Testis (tissue), 3 donors: Measurements from ENCODE around the gene TBC1D25. TPM values are rescaled to one million over a fixed set of nuclear protein-coding genes. Genes with fewer than 3 reads are reported as not detected.
"Not testable (repeated sequence)": the region's sequence is repeated elsewhere in the genome, so short reads cannot be mapped to it uniquely, and the experiment has no call there.

ENCODE experiments used
- DNase-seq: peaks from one replicate; pipeline ENCODE4 v3.0.0-alpha.2; 2019
- H3K27ac ChIP-seq, 2 donors: fragments of 200-600 bp; sonication (generic); one replicate each; pipeline ENCODE4 v1.5.1; 2019
- H3K27me3 ChIP-seq: fragments of 200-600 bp; sonication (generic); one replicate; pipeline ENCODE4 v1.5.1; 2019
- H3K36me3 ChIP-seq: fragments of 200-600 bp; sonication (generic); one replicate; pipeline ENCODE4 v1.5.1; 2017; ENCODE audit warnings: low read depth; ENCODE audit errors: missing control alignments
- H3K4me1 ChIP-seq: fragments of 200-600 bp; sonication (generic); one replicate; pipeline ENCODE4 v1.5.1; 2019
- H3K4me3 ChIP-seq, 2 donors: fragments of 200-600 bp; sonication (generic); one replicate each; pipeline ENCODE4 v1.5.1; 2017 to 2019
- H3K9me3 ChIP-seq: fragments of 200-600 bp; sonication (generic); one replicate; pipeline ENCODE4 v1.5.1; 2017
- POLR2A ChIP-seq: fragments of 450-650 bp; IDR thresholded peaks from one replicate; pipeline ENCODE4 v1.6.1; 2017; ENCODE audit warnings: antibody characterized with exemption, mild to moderate bottlenecking, moderate library complexity
- WGBS, 2 donors: methylation state at CpG; one replicate each; pipeline ENCODE4 v1.1.5; 2018; 5-methylcytosine and 5-hydroxymethylcytosine counted together
- intact Hi-C: fragments of 100-400 bp; cut with DNase I; formaldehyde crosslinking; loops from one replicate; pipeline ENCODE4 v1.15.1; 2023; ENCODE audit warnings: low total_unique reads
- polyA plus RNA-seq: library from polyadenylated mRNA; stranded (reverse); fragments of 350-450 nt; fragmentation: Illumina TruSeq; extraction: RNeasy Lipid Tissue Mini Kit (QIAGEN cat#74804); gene quantifications from one replicate; pipeline ENCODE4 v1.2.3, GENCODE V29; 2014; ENCODE audit warnings: low read depth, low replicate concordance; ENCODE audit not compliant: insufficient read depth
- total RNA-seq, 2 donors: library from RNA; depleted of rRNA; stranded (reverse); fragments of >200 nt; gene quantifications; one replicate each; pipeline ENCODE4 v1.2.3, GENCODE V29; 2016
- TF ChIP-seq, protein P1 (sequence below), 3 experiments: fragments of 450-650 bp in 2 of 3; fragments of 200-600 bp in 1 of 3; sonication (generic) in 1 of 3; IDR thresholded peaks; one replicate each; pipeline ENCODE4 v1.5.1; 2016 to 2019; ENCODE audit warnings: antibody characterized with exemption in 3 of 3, mild to moderate bottlenecking in 2 of 3, moderate library complexity in 1 of 3

TBC1D25 gene
- total and polyA plus RNA-seq, 3 donors from 2014 or later: 19.3 to 36.1 (median 27.3) TPM

DNA sequence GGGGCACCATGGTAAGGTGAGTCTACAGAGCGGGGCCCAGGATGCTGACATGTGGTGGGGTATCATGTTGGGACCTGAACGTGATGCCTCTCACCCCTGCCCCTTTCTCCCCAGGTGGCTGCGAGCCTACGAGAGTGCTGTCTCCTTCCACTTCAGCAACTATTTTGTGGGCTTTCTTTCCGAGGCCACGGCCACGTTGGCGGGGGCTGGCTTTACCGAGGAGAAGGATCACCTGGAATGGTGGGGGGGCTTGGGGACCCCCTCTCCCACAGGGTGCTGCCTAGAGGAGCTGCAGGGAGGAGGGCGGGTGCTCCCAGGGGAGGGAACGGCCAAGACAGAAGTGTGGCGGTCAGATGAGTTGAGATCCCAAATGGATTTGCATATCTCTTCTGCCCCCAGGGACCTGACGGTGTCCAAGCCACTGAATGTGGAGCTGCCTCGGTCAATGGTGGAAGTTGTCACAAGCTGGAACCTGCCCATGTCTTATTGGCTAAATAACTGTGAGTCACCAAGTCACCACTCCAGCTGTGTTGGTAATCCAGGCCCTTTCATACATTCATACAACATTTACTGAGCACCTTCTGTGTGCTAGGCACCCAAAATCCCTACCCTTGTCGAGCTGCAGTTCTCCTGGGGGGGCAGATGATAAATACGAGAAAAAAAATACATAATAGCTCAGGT, 25.2 kb upstream of the TBC1D25 start:
- no peaks in the 10 kb centered on the region for H3K36me3 ChIP-seq
- no peaks in the 10 kb centered on the region for H3K27me3 ChIP-seq
- H3K4me3 ChIP-seq: no peak overlapping the region
- no peak overlapping the region for H3K27ac ChIP-seq
- DNase-seq: no peak
- 84 to 92% methylated on average over 7 to 16 of the region's 16 CpGs for WGBS, 2 donors
- TF ChIP-seq, protein P1, sequence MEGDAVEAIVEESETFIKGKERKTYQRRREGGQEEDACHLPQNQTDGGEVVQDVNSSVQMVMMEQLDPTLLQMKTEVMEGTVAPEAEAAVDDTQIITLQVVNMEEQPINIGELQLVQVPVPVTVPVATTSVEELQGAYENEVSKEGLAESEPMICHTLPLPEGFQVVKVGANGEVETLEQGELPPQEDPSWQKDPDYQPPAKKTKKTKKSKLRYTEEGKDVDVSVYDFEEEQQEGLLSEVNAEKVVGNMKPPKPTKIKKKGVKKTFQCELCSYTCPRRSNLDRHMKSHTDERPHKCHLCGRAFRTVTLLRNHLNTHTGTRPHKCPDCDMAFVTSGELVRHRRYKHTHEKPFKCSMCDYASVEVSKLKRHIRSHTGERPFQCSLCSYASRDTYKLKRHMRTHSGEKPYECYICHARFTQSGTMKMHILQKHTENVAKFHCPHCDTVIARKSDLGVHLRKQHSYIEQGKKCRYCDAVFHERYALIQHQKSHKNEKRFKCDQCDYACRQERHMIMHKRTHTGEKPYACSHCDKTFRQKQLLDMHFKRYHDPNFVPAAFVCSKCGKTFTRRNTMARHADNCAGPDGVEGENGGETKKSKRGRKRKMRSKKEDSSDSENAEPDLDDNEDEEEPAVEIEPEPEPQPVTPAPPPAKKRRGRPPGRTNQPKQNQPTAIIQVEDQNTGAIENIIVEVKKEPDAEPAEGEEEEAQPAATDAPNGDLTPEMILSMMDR (IDR thresholded peaks at IDR 0.05): no peak
- TF ChIP-seq POLR2A: no peak
- intact Hi-C loops: no loop called here
- no peaks in the 10 kb centered on the region for H3K4me1 ChIP-seq
- H3K9me3 ChIP-seq: no peaks in the 10 kb centered on the region

DNA sequence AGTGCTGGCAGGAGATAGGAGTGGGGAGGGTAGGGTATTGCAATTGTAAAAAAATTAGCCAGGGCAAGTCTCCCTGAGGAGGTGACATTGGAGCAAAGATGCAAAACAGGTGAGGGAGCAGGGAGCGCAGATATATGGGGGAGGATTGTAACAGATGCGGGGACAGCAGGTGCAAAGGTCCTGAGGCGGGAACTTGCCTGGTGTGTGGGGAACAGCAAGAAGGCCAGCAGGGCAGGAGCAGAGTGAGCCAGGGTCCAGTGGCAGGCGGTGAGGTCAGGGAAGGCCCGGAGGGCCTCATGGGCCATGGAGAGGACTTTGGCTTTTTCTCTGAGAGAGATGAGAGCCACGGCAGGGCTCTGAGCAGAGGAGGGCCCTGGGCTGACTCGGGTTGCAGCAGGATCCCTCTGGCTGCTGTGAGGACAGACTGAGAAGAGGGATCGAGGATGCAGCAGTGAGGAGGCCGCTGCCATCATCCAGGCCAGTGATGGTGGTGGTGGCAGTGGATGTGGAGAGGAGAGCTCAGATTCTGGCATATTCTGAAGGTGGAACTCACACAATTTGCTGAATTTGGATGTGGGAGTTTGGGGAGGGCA, 24.6 kb upstream of the TBC1D25 start:
- Histone ChIP-seq H3K27ac (no peak overlapping the region), H3K27me3 (no peaks in the 10 kb centered on the region), H3K36me3 (no peaks in the 10 kb centered on the region), H3K4me3 (no peak overlapping the region), H3K4me1 (no peaks in the 10 kb centered on the region), H3K9me3 (no peaks in the 10 kb centered on the region)
- TF ChIP-seq POLR2A: no peak
- TF ChIP-seq, protein P1 (IDR thresholded peaks at IDR 0.05): no peak
- intact Hi-C loops: no loop called here
- 94 to 98% methylated on average over 8 to 9 of the region's 9 CpGs for WGBS, 2 donors
- no peak for DNase-seq

DNA sequence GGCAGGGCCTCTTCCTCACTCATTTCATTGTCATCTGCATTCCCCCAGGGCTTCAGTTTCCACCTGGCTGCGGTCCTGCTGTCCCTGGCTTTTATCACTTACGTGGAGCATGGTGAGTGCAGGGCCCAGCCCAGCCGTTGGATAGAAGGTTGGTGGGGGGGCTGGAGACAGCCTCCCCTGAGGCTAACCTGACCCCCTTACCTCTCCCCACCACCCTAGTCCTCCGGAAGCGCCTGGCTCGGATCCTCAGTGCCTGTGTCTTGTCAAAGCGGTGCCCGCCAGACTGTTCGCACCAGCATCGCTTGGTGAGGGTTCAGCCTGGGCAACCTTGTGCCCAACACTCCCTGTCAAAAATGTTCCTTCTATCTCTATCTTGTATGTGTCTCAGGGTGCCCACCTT, 23.7 kb upstream of the TBC1D25 start:
- TF ChIP-seq, protein P1 (IDR thresholded peaks at IDR 0.05): no peak
- no peak for TF ChIP-seq POLR2A
- Histone ChIP-seq H3K4me3 (no peak overlapping the region), H3K4me1 (no peaks in the 10 kb centered on the region), H3K9me3 (no peaks in the 10 kb centered on the region), H3K27ac (no peak overlapping the region), H3K36me3 (no peaks in the 10 kb centered on the region), H3K27me3 (no peaks in the 10 kb centered on the region)
- WGBS, 2 donors: 95% methylated on average over 6 of the region's 10 CpGs; no CpG with 5 or more reads in 1 of the 2 donors
- intact Hi-C loops: no loop called here
- DNase-seq: no peak

DNA sequence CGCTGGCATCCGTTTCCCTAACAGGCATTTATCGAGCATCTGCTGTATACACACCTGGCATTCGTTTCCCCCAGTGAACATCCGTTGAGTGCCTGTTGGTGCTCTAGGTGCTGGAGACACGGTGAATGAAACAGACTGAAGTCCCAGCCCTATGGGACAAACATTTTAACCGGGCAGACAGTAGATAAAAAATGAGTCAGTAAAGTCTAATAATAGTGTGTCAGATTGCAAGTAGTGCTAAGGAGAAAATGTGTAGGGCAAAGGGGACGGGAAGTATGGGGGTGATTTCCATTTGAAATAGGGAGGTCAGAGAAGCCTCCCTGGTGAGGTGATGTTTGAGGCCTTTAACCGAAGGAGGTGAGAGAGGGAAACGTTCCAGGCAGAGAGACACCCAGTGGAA, 23.2 kb upstream of the TBC1D25 start:
- Histone ChIP-seq H3K4me1 (no peaks in the 10 kb centered on the region), H3K27me3 (no peaks in the 10 kb centered on the region), H3K4me3 (no peak overlapping the region), H3K9me3 (no peaks in the 10 kb centered on the region), H3K27ac (no peak overlapping the region), H3K36me3 (no peaks in the 10 kb centered on the region)
- DNase-seq: no peak
- no peak for TF ChIP-seq POLR2A
- TF ChIP-seq, protein P1 (IDR thresholded peaks at IDR 0.05): no peak
- WGBS, 2 donors: 85 to 86% methylated on average over 10 of the region's 10 CpGs
- intact Hi-C loops: no loop called here

DNA sequence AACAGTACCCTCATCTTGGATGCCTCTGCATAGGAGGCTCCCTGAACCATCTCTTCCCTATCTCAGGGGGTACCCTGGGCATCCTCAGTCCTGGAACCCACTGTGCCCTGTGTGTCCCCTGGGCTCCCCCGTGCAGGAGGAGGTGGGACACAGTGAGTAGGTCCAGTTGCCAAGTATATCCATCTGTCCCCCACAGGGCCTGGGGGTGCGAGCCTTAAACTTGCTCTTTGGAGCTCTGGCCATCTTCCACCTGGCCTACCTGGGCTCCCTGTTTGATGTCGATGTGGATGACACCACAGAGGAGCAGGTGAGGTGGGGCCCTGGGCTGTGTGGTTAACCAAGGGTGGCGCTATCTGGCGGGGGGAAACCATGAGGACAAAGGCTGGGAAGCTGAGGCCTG, 22.5 kb upstream of the TBC1D25 start:
- WGBS, 2 donors: 90 to 97% methylated on average over 2 to 4 of the region's 5 CpGs
- Histone ChIP-seq H3K27me3 (no peaks in the 10 kb centered on the region), H3K4me3 (no peak overlapping the region), H3K36me3 (no peaks in the 10 kb centered on the region), H3K9me3 (no peaks in the 10 kb centered on the region), H3K27ac (no peak overlapping the region), H3K4me1 (no peaks in the 10 kb centered on the region)
- TF ChIP-seq POLR2A: no peak
- TF ChIP-seq, protein P1 (IDR thresholded peaks at IDR 0.05): no peak
- intact Hi-C loops: no loop called here
- no peak for DNase-seq

DNA sequence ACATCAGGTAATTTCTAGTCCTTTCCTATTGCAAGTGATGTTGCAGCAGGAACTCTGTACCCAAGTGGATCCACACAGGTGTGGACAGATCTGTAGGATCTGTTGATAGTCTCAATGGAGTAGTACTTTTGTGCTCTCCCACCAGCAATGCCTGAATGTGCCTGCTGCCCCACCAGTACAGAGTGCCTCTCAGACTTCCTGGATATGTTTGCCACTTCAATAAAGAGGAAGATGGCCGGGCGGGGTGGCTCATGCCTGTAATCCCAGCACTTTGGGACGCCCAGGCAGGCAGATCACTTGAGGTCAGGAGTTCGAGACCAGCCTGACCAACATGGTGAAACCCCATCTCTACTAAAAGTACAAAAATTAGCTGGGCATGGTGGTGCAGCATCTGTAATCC, 20.0 kb upstream of the TBC1D25 start:
- H3K9me3 ChIP-seq, H3K4me3 ChIP-seq, H3K27ac ChIP-seq, intact Hi-C loops, H3K36me3 ChIP-seq, DNase-seq, H3K4me1 ChIP-seq, H3K27me3 ChIP-seq: not testable (repeated sequence)
- 100% methylated on average over 1 of the region's 4 CpGs; no CpG with 5 or more reads in 1 of the 2 donors for WGBS, 2 donors
